IPS DF 6.9 (cell line): ENCODE results near the gene SVIL.
"Not testable (repeated sequence)": the region's sequence is repeated elsewhere in the genome, so short reads cannot be mapped to it uniquely, and the experiment has no call there.

Experiments
- DNase-seq: peaks from one replicate; pipeline ENCODE4 v3.0.0-alpha.2; 2013; ENCODE audit warnings: low read depth, low spot score
- H3K27ac ChIP-seq: one replicate; pipeline ENCODE4 v1.5.1; 2013; ENCODE audit warnings: low read length, control low read depth
- H3K27me3 ChIP-seq: 2 replicates; pipeline ENCODE4 v1.6.1; 2013; ENCODE audit warnings: mild to moderate bottlenecking, low read length; ENCODE audit not compliant: control insufficient read depth, insufficient read depth
- H3K36me3 ChIP-seq: 2 replicates; pipeline ENCODE4 v1.6.1; 2013; ENCODE audit warnings: low read length; ENCODE audit not compliant: control insufficient read depth, insufficient read depth
- H3K4me1 ChIP-seq: 2 replicates; pipeline ENCODE4 v1.6.1; 2013; ENCODE audit warnings: low read length; ENCODE audit not compliant: control insufficient read depth, insufficient read depth
- H3K4me3 ChIP-seq: 2 replicates; pipeline ENCODE4 v1.5.1; 2013; ENCODE audit warnings: mild to moderate bottlenecking, low read length
- H3K9me3 ChIP-seq: 2 replicates; pipeline ENCODE4 v1.6.1; 2013; ENCODE audit warnings: low read length, inconsistent platforms; ENCODE audit not compliant: control insufficient read depth, insufficient read depth
- WGBS: extraction: QIAGEN DNeasy Blood & Tissue Kit; methylation state at CpG from one replicate; pipeline ENCODE4 v1.1.7; 2013; ENCODE audit warnings: mixed read lengths, missing lambda C conversion rate; ENCODE audit not compliant: insufficient read length, insufficient coverage; 5-methylcytosine and 5-hydroxymethylcytosine counted together

SVIL gene

GRCh38 chr10:29579455-29579970 is 55.3 kb downstream of the SVIL start:
- Histone ChIP-seq H3K27me3 (no peaks in the 10 kb centered on the region), H3K4me1 (no peaks in the 10 kb centered on the region), H3K9me3 (no peaks in the 10 kb centered on the region), H3K36me3 (no peaks in the 10 kb centered on the region), H3K27ac (no peak overlapping the region), H3K4me3 (no peak overlapping the region)
- WGBS, result no CpG with 5 or more reads among the region's 12 CpGs
- no peak for DNase-seq

DNA sequence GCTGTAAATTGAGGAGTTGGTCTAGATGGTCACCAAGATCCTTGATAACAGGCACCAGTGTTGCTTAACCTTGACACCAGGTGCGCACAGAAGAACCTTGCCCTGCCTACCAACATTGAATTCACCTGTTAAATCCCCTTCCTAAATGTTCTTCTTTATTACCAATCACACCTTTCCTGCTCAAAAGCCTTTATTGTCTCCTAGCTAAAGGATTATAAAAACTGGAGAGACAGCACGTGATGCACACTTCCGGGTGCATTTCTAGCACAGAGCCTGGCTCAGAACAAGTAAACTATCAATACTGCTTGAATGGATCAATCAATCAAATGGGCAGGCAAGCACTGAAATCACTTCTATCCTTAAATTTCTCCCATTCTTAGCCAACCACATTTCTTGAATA is 56.3 kb downstream of the SVIL start:
- no CpG with 5 or more reads among the region's 3 CpGs for WGBS
- no peak for DNase-seq
- Histone ChIP-seq H3K4me1 (no peaks in the 10 kb centered on the region), H3K27me3 (no peaks in the 10 kb centered on the region), H3K9me3 (no peaks in the 10 kb centered on the region), H3K36me3 (no peaks in the 10 kb centered on the region), H3K27ac (no peak overlapping the region), H3K4me3 (no peak overlapping the region)

DNA sequence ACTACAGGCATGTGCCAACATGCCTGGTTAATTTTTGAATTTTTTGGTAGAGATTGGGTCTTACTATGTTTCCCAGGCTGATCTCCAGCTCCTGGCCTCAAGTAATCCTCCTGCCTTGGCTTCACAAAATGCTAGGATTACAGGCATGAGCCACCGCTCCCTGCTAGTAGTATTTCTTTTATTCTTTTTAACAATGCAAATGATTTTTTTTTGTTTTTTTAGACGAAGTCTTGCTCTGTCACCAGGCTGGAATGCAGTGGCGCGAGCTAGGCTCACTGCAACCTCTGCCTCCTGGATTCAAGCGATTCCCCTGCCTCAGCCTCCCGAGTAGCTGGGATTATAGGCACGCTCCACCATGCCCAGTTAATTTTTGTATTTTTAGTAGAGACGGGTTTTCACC is 58.1 kb downstream of the SVIL start:
- no peaks in the 10 kb centered on the region for H3K36me3 ChIP-seq
- H3K27me3 ChIP-seq, result no peaks in the 10 kb centered on the region
- H3K4me1 ChIP-seq, result no peaks in the 10 kb centered on the region
- no peak overlapping the region for H3K27ac ChIP-seq
- H3K4me3 ChIP-seq, result no peak overlapping the region
- no peaks in the 10 kb centered on the region for H3K9me3 ChIP-seq
- WGBS, result no CpG with 5 or more reads among the region's 8 CpGs
- no peak for DNase-seq

DNA sequence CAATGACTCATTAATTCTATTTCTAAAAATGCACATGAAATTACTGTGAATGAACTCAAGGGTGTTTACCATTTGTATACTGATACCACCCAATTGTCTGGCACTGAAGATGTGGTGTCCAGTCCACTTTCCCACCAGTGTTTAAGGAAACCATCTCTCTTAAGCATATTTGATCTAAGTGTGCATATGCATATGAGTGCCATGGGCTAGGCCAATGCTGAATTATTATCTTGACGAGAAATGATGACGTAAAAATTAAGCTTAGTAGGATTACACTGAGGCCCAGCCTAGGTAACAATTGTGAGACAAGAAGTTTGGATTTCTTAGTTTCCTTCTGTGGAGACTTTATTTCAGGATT is 59.7 kb downstream of the SVIL start:
- no peaks in the 10 kb centered on the region for H3K9me3 ChIP-seq
- no peaks in the 10 kb centered on the region for H3K4me1 ChIP-seq
- H3K27me3 ChIP-seq, result no peaks in the 10 kb centered on the region
- H3K27ac ChIP-seq, result no peak overlapping the region
- H3K36me3 ChIP-seq, result no peaks in the 10 kb centered on the region
- no peak overlapping the region for H3K4me3 ChIP-seq
- DNase-seq, result no peak
- no CpG with 5 or more reads among the region's 2 CpGs for WGBS

DNA sequence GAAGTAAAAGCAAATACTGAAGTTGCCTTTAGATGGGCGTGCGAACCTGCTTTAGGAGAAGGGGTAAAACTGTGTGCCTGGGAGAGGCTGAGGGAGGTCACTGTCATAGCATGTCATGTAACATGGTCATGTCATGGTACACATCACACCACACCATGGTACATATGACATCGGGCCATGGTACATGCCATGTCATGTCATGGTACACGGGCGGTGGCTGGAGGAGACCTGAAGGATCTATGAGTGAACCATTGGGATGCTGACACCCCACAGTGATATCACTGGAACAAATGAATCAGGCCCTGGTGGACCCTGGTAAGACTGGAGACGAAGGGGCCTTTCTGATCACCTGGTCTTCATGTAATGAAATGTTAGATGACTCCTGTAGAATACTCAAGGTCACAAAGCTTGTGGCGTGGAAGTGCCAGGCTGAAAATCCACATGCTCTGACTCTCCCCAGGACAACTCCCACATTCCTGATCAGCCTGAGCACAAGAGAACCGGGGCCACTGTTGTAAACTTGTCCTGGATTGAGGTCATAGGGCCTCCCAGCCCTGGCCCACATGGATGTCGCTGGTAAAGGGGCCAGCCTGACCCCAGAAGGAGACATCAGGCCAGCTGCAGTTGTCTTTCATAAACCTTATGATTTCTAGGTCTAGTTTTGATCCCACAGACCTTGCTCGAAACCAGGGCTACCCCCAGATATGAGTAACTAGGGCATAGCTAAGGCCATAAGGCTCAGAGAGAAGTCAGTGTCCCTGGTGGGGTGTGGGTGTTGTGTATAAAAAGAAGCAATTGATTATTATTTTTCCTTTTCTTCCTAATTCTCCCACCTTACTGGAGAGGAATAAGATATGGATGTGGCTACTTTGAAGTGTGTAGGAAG is 60.3 kb downstream of the SVIL start:
- not testable (repeated sequence) for H3K4me1 ChIP-seq, DNase-seq, H3K9me3 ChIP-seq, H3K36me3 ChIP-seq, H3K27ac ChIP-seq, H3K27me3 ChIP-seq, H3K4me3 ChIP-seq
- no CpG with 5 or more reads among the region's 10 CpGs for WGBS

- not testable (repeated sequence) for H3K4me1 ChIP-seq
- WGBS, result no CpG with 5 or more reads among the region's 2 CpGs
Measured at GRCh38 chr10:29570248-29570647, 64.5 kb downstream of the SVIL start.

GRCh38 chr10:29569795-29570194 is 65.0 kb downstream of the SVIL start:
- H3K4me1 ChIP-seq, result no peaks in the 10 kb centered on the region
- DNase-seq, result no peak
- no peaks in the 10 kb centered on the region for H3K9me3 ChIP-seq
- H3K27ac ChIP-seq, result no peak overlapping the region
- no peak overlapping the region for H3K4me3 ChIP-seq
- H3K27me3 ChIP-seq, result no peaks in the 10 kb centered on the region
- no peaks in the 10 kb centered on the region for H3K36me3 ChIP-seq

More at GRCh38 chr10:29570248-29570647, 64.5 kb downstream of the SVIL start:
- H3K36me3 ChIP-seq, DNase-seq, H3K27me3 ChIP-seq, H3K9me3 ChIP-seq, H3K27ac ChIP-seq, H3K4me3 ChIP-seq: not testable (repeated sequence)

- Histone ChIP-seq H3K36me3 (no peaks in the 10 kb centered on the region), H3K27me3 (no peaks in the 10 kb centered on the region), H3K4me1 (peaks cover 1% of the 10 kb centered on the region; the same call in 1 of the 2 replicates), H3K4me3 (no peak overlapping the region), H3K9me3 (no peaks in the 10 kb centered on the region), H3K27ac (no peak overlapping the region)
- no peak for DNase-seq
- no CpG with 5 or more reads among the region's 9 CpGs for WGBS
Measured at GRCh38 chr10:29567003-29567402, 67.8 kb downstream of the SVIL start.

GRCh38 chr10:29566209-29566608 is 68.6 kb downstream of the SVIL start:
- not testable (repeated sequence) for H3K4me1 ChIP-seq, DNase-seq, H3K27me3 ChIP-seq, H3K4me3 ChIP-seq, H3K36me3 ChIP-seq, H3K27ac ChIP-seq, H3K9me3 ChIP-seq
- no CpG with 5 or more reads among the region's 7 CpGs for WGBS

GRCh38 chr10:29563420-29564035 is 71.2 kb downstream of the SVIL start:
- Histone ChIP-seq H3K36me3 (no peaks in the 10 kb centered on the region), H3K4me1 (peaks cover 1% of the 10 kb centered on the region; the same call in 1 of the 2 replicates), H3K27me3 (no peaks in the 10 kb centered on the region), H3K9me3 (no peaks in the 10 kb centered on the region), H3K4me3 (no peak overlapping the region), H3K27ac (no peak overlapping the region)
- no peak for DNase-seq
- no CpG with 5 or more reads among the region's 7 CpGs for WGBS
